Endothelial cell of umbilical vein (primary cell): ENCODE results near the gene FBP2.

Experiments
- EZH2 ChIP-seq: IDR thresholded peaks from 2 replicates; pipeline ENCODE4 v1.6.1; 2012; ENCODE audit warnings: borderline replicate concordance, low read depth, mild to moderate bottlenecking, moderate library complexity, low read length, inconsistent platforms; ENCODE audit not compliant: severe bottlenecking
- FOS ChIP-seq: IDR thresholded peaks from 2 replicates; pipeline ENCODE4 v1.6.1; 2011; ENCODE audit warnings: mild to moderate bottlenecking, low read length, moderate library complexity, borderline replicate concordance; ENCODE audit not compliant: insufficient read depth
- GATA2 ChIP-seq: IDR thresholded peaks from 2 replicates; pipeline ENCODE4 v1.7.0; 2011; ENCODE audit warnings: low read depth, mild to moderate bottlenecking, moderate library complexity, mixed read lengths, low read length; ENCODE audit not compliant: insufficient read length, insufficient read depth
- JUN ChIP-seq: IDR thresholded peaks from 2 replicates; pipeline ENCODE4 v1.6.1; 2011; ENCODE audit warnings: borderline replicate concordance, low read depth; ENCODE audit not compliant: insufficient read length, insufficient read depth
- MYC ChIP-seq: IDR thresholded peaks from one replicate; pipeline ENCODE4 v1.6.1; 2011; ENCODE audit warnings: mild to moderate bottlenecking, low read depth, low read length
- POLR2A ChIP-seq: IDR thresholded peaks from 2 replicates; pipeline ENCODE4 v1.6.1; 2012; ENCODE audit warnings: low read depth, mild to moderate bottlenecking, control low read depth, low read length
- POLR2AphosphoS5 ChIP-seq: IDR thresholded peaks from 2 replicates; pipeline ENCODE4 v1.6.1; 2012; ENCODE audit warnings: low read depth, mild to moderate bottlenecking, control low read depth, low read length, moderate library complexity; ENCODE audit not compliant: insufficient read depth
- TF ChIP-seq, protein P1 (sequence below), 2 donors: IDR thresholded peaks; 1 replicate in 1 of 2; 2 replicates in 1 of 2; pipeline ENCODE4 v1.5.1; 2011; ENCODE audit warnings: low read length in 2 of 2, mild to moderate bottlenecking in 2 of 2, moderate library complexity in 2 of 2, control low read depth in 1 of 2, inconsistent platforms in 1 of 2, low read depth in 1 of 2; ENCODE audit not compliant: insufficient read depth in 1 of 2; ENCODE audit errors: extremely low read depth in 1 of 2
- TF ChIP-seq, protein P2 (sequence below): IDR thresholded peaks from 2 replicates; pipeline ENCODE4 v1.6.1; 2011; ENCODE audit not compliant: insufficient read depth, insufficient read length

GRCh38 chr9:94511134-94511954, 82.3 kb downstream of the FBP2 start:
- TF ChIP-seq, protein P1, sequence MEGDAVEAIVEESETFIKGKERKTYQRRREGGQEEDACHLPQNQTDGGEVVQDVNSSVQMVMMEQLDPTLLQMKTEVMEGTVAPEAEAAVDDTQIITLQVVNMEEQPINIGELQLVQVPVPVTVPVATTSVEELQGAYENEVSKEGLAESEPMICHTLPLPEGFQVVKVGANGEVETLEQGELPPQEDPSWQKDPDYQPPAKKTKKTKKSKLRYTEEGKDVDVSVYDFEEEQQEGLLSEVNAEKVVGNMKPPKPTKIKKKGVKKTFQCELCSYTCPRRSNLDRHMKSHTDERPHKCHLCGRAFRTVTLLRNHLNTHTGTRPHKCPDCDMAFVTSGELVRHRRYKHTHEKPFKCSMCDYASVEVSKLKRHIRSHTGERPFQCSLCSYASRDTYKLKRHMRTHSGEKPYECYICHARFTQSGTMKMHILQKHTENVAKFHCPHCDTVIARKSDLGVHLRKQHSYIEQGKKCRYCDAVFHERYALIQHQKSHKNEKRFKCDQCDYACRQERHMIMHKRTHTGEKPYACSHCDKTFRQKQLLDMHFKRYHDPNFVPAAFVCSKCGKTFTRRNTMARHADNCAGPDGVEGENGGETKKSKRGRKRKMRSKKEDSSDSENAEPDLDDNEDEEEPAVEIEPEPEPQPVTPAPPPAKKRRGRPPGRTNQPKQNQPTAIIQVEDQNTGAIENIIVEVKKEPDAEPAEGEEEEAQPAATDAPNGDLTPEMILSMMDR (IDR thresholded peaks at IDR 0.05; ENCODE audit: extremely low read depth in 1 of 2, insufficient read depth in 1 of 2, low read depth in 1 of 2, low read length in 2 of 2): no peak
- TF ChIP-seq MYC: no peak
- no peak for TF ChIP-seq POLR2A
- no peak for TF ChIP-seq POLR2AphosphoS5
- no peak for TF ChIP-seq EZH2
- TF ChIP-seq, protein P2, sequence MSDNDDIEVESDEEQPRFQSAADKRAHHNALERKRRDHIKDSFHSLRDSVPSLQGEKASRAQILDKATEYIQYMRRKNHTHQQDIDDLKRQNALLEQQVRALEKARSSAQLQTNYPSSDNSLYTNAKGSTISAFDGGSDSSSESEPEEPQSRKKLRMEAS: no peak
- no peak for TF ChIP-seq FOS
- no peak for TF ChIP-seq JUN
- TF ChIP-seq GATA2: no peak
